IMR-90 (cell line): ENCODE results near the gene KAT6B. TPM values are rescaled to one million over a fixed set of nuclear protein-coding genes. Genes with fewer than 3 reads are reported as not detected.
A peak's percentile ranks its signal among the peaks of the same experiment; 100 is the strongest.

Experiments
- ATAC-seq: fragments of 200-7000 bp; cut with Tn5 transposase; 2 replicates; pipeline ENCODE4 v1.9.1; 2020; ENCODE audit warnings: low read depth, mild to moderate bottlenecking, moderate library complexity
- BruUV-seq: library from RNA; stranded (reverse); fragments of 400-500 nt; replicated peaks from 2 replicates; lab custom pipeline; 2021; lab: Mats Ljungman, UMichigan
- CTCF ChIA-PET: fragments of 300-600 bp; formaldehyde crosslinking; extraction: SDS; loops from one replicate; lab custom pipeline; 2021; ENCODE audit warnings: antibody characterized with exemption; lab: Yijun Ruan, JAX
- POLR2A ChIA-PET: fragments of 300-600 bp; sonication (Branson Sonifier 250); formaldehyde crosslinking; loops from one replicate; lab custom pipeline; 2022; ENCODE audit warnings: antibody characterized with exemption; ENCODE audit not compliant: unreplicated experiment; lab: Charles Lee
- DNase-seq: peaks from one replicate; pipeline ENCODE4 v3.0.0; 2013
- H2AFZ ChIP-seq: replicated peaks from 2 replicates; pipeline ENCODE3; 2013; ENCODE audit warnings: low read length, mild to moderate bottlenecking; ENCODE audit not compliant: poor library complexity
- H2AK5ac ChIP-seq: 2 replicates; pipeline ENCODE4 v1.6.1; 2013; ENCODE audit warnings: low read depth, low read length, inconsistent platforms
- H2AK9ac ChIP-seq: replicated peaks from 2 replicates; pipeline ENCODE3; 2013; ENCODE audit warnings: mild to moderate bottlenecking, low read depth, low read length, moderate library complexity; ENCODE audit not compliant: poor library complexity
- H2BK120ac ChIP-seq: 2 replicates; pipeline ENCODE4 v1.6.1; 2013; ENCODE audit warnings: low read depth, low read length, inconsistent platforms
- H2BK15ac ChIP-seq: 3 replicates; pipeline ENCODE4 v1.6.1; 2013; ENCODE audit warnings: low read depth, low read length, inconsistent platforms
- H2BK20ac ChIP-seq: 2 replicates; pipeline ENCODE4 v1.6.1; 2013; ENCODE audit warnings: low read depth, mild to moderate bottlenecking, inconsistent platforms, low read length, moderate library complexity
- H2BK5ac ChIP-seq: 2 replicates; pipeline ENCODE4 v1.6.1; 2013; ENCODE audit warnings: mild to moderate bottlenecking, low read depth, low read length, inconsistent platforms; ENCODE audit not compliant: poor library complexity, severe bottlenecking
- H3K14ac ChIP-seq: replicated peaks from 2 replicates; pipeline ENCODE4 v1.6.1; 2013; ENCODE audit warnings: low read depth, low read length, inconsistent platforms
- H3K18ac ChIP-seq: 2 replicates; pipeline ENCODE4 v1.6.1; 2013; ENCODE audit warnings: low read depth, low read length, control low read depth
- H3K23ac ChIP-seq: 2 replicates; pipeline ENCODE4 v1.6.1; 2013; ENCODE audit warnings: low read depth, low read length, inconsistent platforms
- H3K27ac ChIP-seq: 2 replicates; pipeline ENCODE4 v1.5.1; 2013; ENCODE audit warnings: mild to moderate bottlenecking, control low read depth, low read length; ENCODE audit not compliant: insufficient read depth
- H3K27me3 ChIP-seq: 2 replicates; pipeline ENCODE4 v1.6.1; 2013; ENCODE audit warnings: low read length; ENCODE audit not compliant: control insufficient read depth, insufficient read depth
- H3K36me3 ChIP-seq: 2 replicates; pipeline ENCODE4 v1.6.1; 2013; ENCODE audit warnings: low read length, mixed read lengths; ENCODE audit not compliant: control insufficient read depth, insufficient read depth
- H3K4ac ChIP-seq: 2 replicates; pipeline ENCODE4 v1.6.1; 2013; ENCODE audit warnings: low read depth, low read length, inconsistent platforms
- H3K4me1 ChIP-seq: 2 replicates; pipeline ENCODE4 v1.6.1; 2013; ENCODE audit warnings: low read length, mixed read lengths; ENCODE audit not compliant: control insufficient read depth, insufficient read depth
- H3K4me2 ChIP-seq: 2 replicates; pipeline ENCODE4 v1.6.1; 2013; ENCODE audit warnings: low read depth, mild to moderate bottlenecking, control low read depth, low read length, moderate library complexity
- H3K4me3 ChIP-seq: 2 replicates; pipeline ENCODE4 v1.5.1; 2013; ENCODE audit warnings: low read depth, mild to moderate bottlenecking, control low read depth, low read length, moderate library complexity; ENCODE audit not compliant: insufficient read depth
- H3K56ac ChIP-seq: 2 replicates; pipeline ENCODE4 v1.6.1; 2013; ENCODE audit warnings: low read length, inconsistent platforms; ENCODE audit not compliant: insufficient read depth; ENCODE audit errors: extremely low read depth
- H3K79me1 ChIP-seq, 2 experiments: 2 replicates each; pipeline ENCODE4 v1.6.1; 2013; ENCODE audit warnings: low read length in 2 of 2, inconsistent platforms in 1 of 2, low read depth in 1 of 2
- H3K9ac ChIP-seq: 2 replicates; pipeline ENCODE4 v1.6.1; 2013; ENCODE audit warnings: low read depth, low read length, control low read depth
- H3K9me1 ChIP-seq: 2 replicates; pipeline ENCODE4 v1.6.1; 2013; ENCODE audit warnings: low read length, inconsistent platforms; ENCODE audit not compliant: insufficient read depth
- H3K9me3 ChIP-seq: 2 replicates; pipeline ENCODE4 v1.6.1; 2013; ENCODE audit warnings: low read length; ENCODE audit not compliant: control insufficient read depth, insufficient read depth
- H4K20me1 ChIP-seq: 2 replicates; pipeline ENCODE4 v1.6.1; 2013; ENCODE audit warnings: low read length, inconsistent platforms; ENCODE audit not compliant: insufficient read depth
- H4K5ac ChIP-seq: 2 replicates; pipeline ENCODE4 v1.6.1; 2013; ENCODE audit warnings: mild to moderate bottlenecking, low read depth, low read length, control low read depth
- H4K8ac ChIP-seq, 2 experiments: 2 replicates each; pipeline ENCODE4 v1.6.1; 2013; ENCODE audit warnings: low read depth in 2 of 2, low read length in 2 of 2, control low read depth in 1 of 2, inconsistent platforms in 1 of 2
- H4K91ac ChIP-seq: 2 replicates; pipeline ENCODE4 v1.6.1; 2013; ENCODE audit warnings: low read depth, low read length, inconsistent platforms; ENCODE audit not compliant: insufficient read depth
- BHLHE40 ChIP-seq: fragments of 150-350 bp; IDR thresholded peaks from 2 replicates; pipeline ENCODE4 v1.6.1; 2016; ENCODE audit warnings: mild to moderate bottlenecking, low read depth, low read length
- CEBPB ChIP-seq: IDR thresholded peaks from 2 replicates; pipeline ENCODE4 v1.6.1; 2012; ENCODE audit warnings: low read depth, low read length, improper control_type of control experiment
- CHD1 ChIP-seq: IDR thresholded peaks from 2 replicates; pipeline ENCODE4 v1.6.1; 2012; ENCODE audit warnings: low read depth, low read length, improper control_type of control experiment
- FOS ChIP-seq: fragments of 150-350 bp; IDR thresholded peaks from 2 replicates; pipeline ENCODE4 v1.6.1; 2016; ENCODE audit warnings: low read depth, low read length
- MAFK ChIP-seq: IDR thresholded peaks from 2 replicates; pipeline ENCODE4 v1.6.1; 2012; ENCODE audit warnings: low read depth, low read length, improper control_type of control experiment
- MAZ ChIP-seq: IDR thresholded peaks from 2 replicates; pipeline ENCODE4 v1.6.1; 2012; ENCODE audit warnings: low read depth, mild to moderate bottlenecking, low read length, improper control_type of control experiment, moderate library complexity, borderline replicate concordance
- MXI1 ChIP-seq: IDR thresholded peaks from 2 replicates; pipeline ENCODE4 v1.6.1; 2012; ENCODE audit warnings: low read depth, mild to moderate bottlenecking, low read length, moderate library complexity, borderline replicate concordance
- NFE2L2 ChIP-seq: fragments of 150-350 bp; IDR thresholded peaks from 2 replicates; pipeline ENCODE4 v1.6.1; 2016; ENCODE audit warnings: low read depth, mild to moderate bottlenecking, low read length
- POLR2A ChIP-seq: IDR thresholded peaks from 2 replicates; pipeline ENCODE4 v1.6.1; 2012; ENCODE audit warnings: mild to moderate bottlenecking, low read depth, low read length
- RAD21 ChIP-seq: IDR thresholded peaks from 2 replicates; pipeline ENCODE4 v1.6.1; 2012; ENCODE audit warnings: low read length, improper control_type of control experiment
- RCOR1 ChIP-seq: IDR thresholded peaks from 2 replicates; pipeline ENCODE4 v1.6.1; 2012; ENCODE audit warnings: mild to moderate bottlenecking, low read length, improper control_type of control experiment; ENCODE audit not compliant: insufficient replicate concordance
- RFX5 ChIP-seq: IDR thresholded peaks from 2 replicates; pipeline ENCODE4 v1.8.0; 2012; ENCODE audit warnings: low read depth, mild to moderate bottlenecking, low read length, moderate library complexity
- SMC3 ChIP-seq: fragments of 150-350 bp; IDR thresholded peaks from 2 replicates; pipeline ENCODE4 v1.6.1; 2016; ENCODE audit warnings: low read depth, mild to moderate bottlenecking, antibody characterized with exemption, low read length, moderate library complexity
- USF2 ChIP-seq: fragments of 150-350 bp; IDR thresholded peaks from 2 replicates; pipeline ENCODE4 v1.6.1; 2017; ENCODE audit warnings: mild to moderate bottlenecking, antibody characterized with exemption, low read length, low read depth
- WGBS, 2 experiments: methylation state at CpG; one replicate each; pipeline versions ENCODE4 v1.1.5 to v1.1.7; 2013; ENCODE audit warnings: missing lambda C conversion rate in 2 of 2; ENCODE audit not compliant: insufficient read length in 1 of 2; ENCODE audit errors: extremely low coverage in 2 of 2; 5-methylcytosine and 5-hydroxymethylcytosine counted together
- dilution Hi-C: fragments of 300-500 bp; cut with HindIII; formaldehyde crosslinking; loops from one replicate; pipeline ENCODE4 v1.14.3; 2018; ENCODE audit warnings: low sequenced_read_pairs; ENCODE audit not compliant: unreplicated experiment
- in situ Hi-C: fragments of 300-500 bp; cut with MboI; formaldehyde crosslinking; loops from 3 replicates; pipeline ENCODE4 v1.14.3; 2019; ENCODE audit warnings: low sequenced_read_pairs, inconsistent platforms, mixed read lengths
- intact Hi-C: fragments of 100-400 bp; cut with micrococcal nuclease; formaldehyde crosslinking; loops from 2 replicates; pipeline ENCODE4 v1.10.0; 2022
- polyA plus RNA-seq, 3 experiments: library from polyadenylated mRNA; depleted of rRNA; stranded (reverse); fragments of >200 nt; gene quantifications; 2 replicates each; pipeline ENCODE4 v1.2.3, GENCODE V29; 2012; ENCODE audit warnings: low replicate concordance in 1 of 3
- total RNA-seq: library from RNA; depleted of rRNA; stranded (reverse); fragments of >200 nt; gene quantifications from 2 replicates; pipeline ENCODE4 v1.2.3, GENCODE V29; 2012
- TF ChIP-seq, protein P1 (sequence below): fragments of 150-350 bp; IDR thresholded peaks from 2 replicates; pipeline ENCODE4 v1.6.1; 2016; ENCODE audit warnings: low read depth, mild to moderate bottlenecking, low read length, moderate library complexity, borderline replicate concordance
- TF ChIP-seq, protein P2 (sequence below): conservative IDR thresholded peaks from 2 replicates; pipeline ENCODE4 v1.5.1; 2012; ENCODE audit warnings: mild to moderate bottlenecking, low read depth, low read length, improper control_type of control experiment

The KAT6B gene
- total and polyA plus RNA-seq, 2 of the 4 experiments (the other 2 are of a cell fraction), result 8.8 to 28.1 TPM

- TF ChIP-seq MAFK (no peak), SMC3 (no peak), CHD1 (no peak), MAZ (no peak), RCOR1 (no peak), CEBPB (no peak), RAD21 (no peak), USF2 (no peak), POLR2A (no peak), NFE2L2 (no peak), MXI1 (no peak), BHLHE40 (no peak), FOS (no peak), RFX5 (no peak)
- TF ChIP-seq, protein P1, sequence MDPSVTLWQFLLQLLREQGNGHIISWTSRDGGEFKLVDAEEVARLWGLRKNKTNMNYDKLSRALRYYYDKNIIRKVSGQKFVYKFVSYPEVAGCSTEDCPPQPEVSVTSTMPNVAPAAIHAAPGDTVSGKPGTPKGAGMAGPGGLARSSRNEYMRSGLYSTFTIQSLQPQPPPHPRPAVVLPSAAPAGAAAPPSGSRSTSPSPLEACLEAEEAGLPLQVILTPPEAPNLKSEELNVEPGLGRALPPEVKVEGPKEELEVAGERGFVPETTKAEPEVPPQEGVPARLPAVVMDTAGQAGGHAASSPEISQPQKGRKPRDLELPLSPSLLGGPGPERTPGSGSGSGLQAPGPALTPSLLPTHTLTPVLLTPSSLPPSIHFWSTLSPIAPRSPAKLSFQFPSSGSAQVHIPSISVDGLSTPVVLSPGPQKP, result no peak
- TF ChIP-seq, protein P2, sequence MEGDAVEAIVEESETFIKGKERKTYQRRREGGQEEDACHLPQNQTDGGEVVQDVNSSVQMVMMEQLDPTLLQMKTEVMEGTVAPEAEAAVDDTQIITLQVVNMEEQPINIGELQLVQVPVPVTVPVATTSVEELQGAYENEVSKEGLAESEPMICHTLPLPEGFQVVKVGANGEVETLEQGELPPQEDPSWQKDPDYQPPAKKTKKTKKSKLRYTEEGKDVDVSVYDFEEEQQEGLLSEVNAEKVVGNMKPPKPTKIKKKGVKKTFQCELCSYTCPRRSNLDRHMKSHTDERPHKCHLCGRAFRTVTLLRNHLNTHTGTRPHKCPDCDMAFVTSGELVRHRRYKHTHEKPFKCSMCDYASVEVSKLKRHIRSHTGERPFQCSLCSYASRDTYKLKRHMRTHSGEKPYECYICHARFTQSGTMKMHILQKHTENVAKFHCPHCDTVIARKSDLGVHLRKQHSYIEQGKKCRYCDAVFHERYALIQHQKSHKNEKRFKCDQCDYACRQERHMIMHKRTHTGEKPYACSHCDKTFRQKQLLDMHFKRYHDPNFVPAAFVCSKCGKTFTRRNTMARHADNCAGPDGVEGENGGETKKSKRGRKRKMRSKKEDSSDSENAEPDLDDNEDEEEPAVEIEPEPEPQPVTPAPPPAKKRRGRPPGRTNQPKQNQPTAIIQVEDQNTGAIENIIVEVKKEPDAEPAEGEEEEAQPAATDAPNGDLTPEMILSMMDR, result no peak
- in situ Hi-C loops, result loop anchor here (10.0 kb wide), 2 partner anchors 205 to 765 kb away; partner anchors contain the start of gene COMTD1
Observed at GRCh38 chr10:75029420-75029819, 203.0 kb downstream of the KAT6B start.

More at GRCh38 chr10:75029420-75029819, 203.0 kb downstream of the KAT6B start:
- H3K4me3 ChIP-seq, result no peak overlapping the region
- no peak for ATAC-seq
- peak overlapping the region; percentile 59; the same call in 1 of the 2 replicates for H2BK20ac ChIP-seq
- H2AK5ac ChIP-seq, result peak overlapping the region; percentile 53
- H2BK120ac ChIP-seq, result no peak overlapping the region
- H4K5ac ChIP-seq, result no peak overlapping the region
- ChIA-PET CTCF (no interaction called here), POLR2A (no interaction called here)
- H3K27ac ChIP-seq, result peak overlapping the region; percentile 21; the same call in 1 of the 2 replicates
- H3K36me3 ChIP-seq, result peaks cover 37% of the 10 kb centered on the region
- peaks cover 12% of the 10 kb centered on the region for H3K9me1 ChIP-seq
- peak overlapping the region; percentile 53; the same call in 1 of the 2 replicates for H3K23ac ChIP-seq
- no TSS peak for BruUV-seq
- peaks cover 3% of the 10 kb centered on the region; the same call in 1 of the 2 replicates for H3K4me1 ChIP-seq
- no peak overlapping the region for H2AK9ac ChIP-seq
- H3K18ac ChIP-seq, result no peak overlapping the region; the same call in 1 of the 2 replicates
- H2AFZ ChIP-seq, result no peak overlapping the region
- no peak overlapping the region; the same call in 1 of the 2 replicates for H3K4me2 ChIP-seq
- H4K91ac ChIP-seq, result peak overlapping the region; percentile 28; the same call in 1 of the 2 replicates
- H2BK15ac ChIP-seq, result no peak overlapping the region
- peak overlapping the region in 1 of 2 experiments; percentile 52; a peak in 1 of 4 replicates for H4K8ac ChIP-seq
- H2BK5ac ChIP-seq, result no peak overlapping the region
- intact Hi-C loops, result loop anchor here (10.0 kb wide), 1 partner anchor 205 kb away; the partner anchor contains the start of gene KAT6B
- no peaks in the 10 kb centered on the region for H3K9me3 ChIP-seq
- dilution Hi-C loops, result no loop called here
- no peak for DNase-seq
- H3K14ac ChIP-seq, result 0 out of 2 replicates have a peak overlapping the region, but pooled peaks have one; percentile 0
- no peaks in the 10 kb centered on the region for H3K27me3 ChIP-seq
- H4K20me1 ChIP-seq, result peaks cover 4% of the 10 kb centered on the region; the same call in 1 of the 2 replicates
- peaks cover 7 to 26% of the 10 kb centered on the region in 2 experiments; a peak in 3 of 4 replicates for H3K79me1 ChIP-seq
- no peak overlapping the region for H3K9ac ChIP-seq
- no peak overlapping the region for H3K56ac ChIP-seq
- WGBS, 2 experiments, result 86% methylated on average over 15 of the region's 15 CpGs; no CpG with 5 or more reads in 1 of the 2 experiments
- peak overlapping the region; percentile 43; the same call in 1 of the 2 replicates for H3K4ac ChIP-seq
